Body of pancreas (tissue), 4 donors: ENCODE measurements around the gene SPATS2. TPM values are rescaled to one million over a fixed set of nuclear protein-coding genes. Genes with fewer than 3 reads are reported as not detected.
"Not testable (repeated sequence)": the region's sequence is repeated elsewhere in the genome, so short reads cannot be mapped to it uniquely, and the experiment has no call there.

ENCODE experiments used
- ATAC-seq: fragments of 150-250 bp; one replicate; pipeline ENCODE4 v1.9.1; 2016
- DNase-seq, 4 donors: peaks; one replicate each; pipeline ENCODE4 v3.0.0-alpha.2; 2019
- H3K27ac ChIP-seq, 4 donors: fragments of 200-600 bp; sonication (generic); 1 replicate in 3 of 4; 2 replicates in 1 of 4; pipeline versions ENCODE4 v1.5.1 to v1.6.1; 2016 to 2019; ENCODE audit warnings: mild to moderate bottlenecking in 1 of 4, mixed read lengths in 1 of 4, moderate library complexity in 1 of 4
- H3K27me3 ChIP-seq, 2 donors: fragments of 200-600 bp; sonication (generic); one replicate each; pipeline ENCODE4 v1.6.0; 2016; ENCODE audit warnings: mild to moderate bottlenecking in 1 of 2
- H3K36me3 ChIP-seq, 2 donors: fragments of 200-600 bp; sonication (generic); replicated peaks in 1 of 2; 2 replicates each; pipeline ENCODE4 v1.5.1; 2016; ENCODE audit warnings: low read depth in 2 of 2; ENCODE audit not compliant: insufficient read depth in 1 of 2
- H3K4me1 ChIP-seq: fragments of 200-600 bp; sonication (generic); one replicate; pipeline ENCODE4 v1.6.0; 2016
- H3K4me3 ChIP-seq, 2 donors: fragments of 200-600 bp; sonication (generic); 1 replicate in 1 of 2; 2 replicates in 1 of 2; pipeline ENCODE4 v1.5.1; 2016 to 2019
- H3K9me3 ChIP-seq, 3 donors: fragments of 200-600 bp; sonication (generic); 1 replicate in 2 of 3; 2 replicates in 1 of 3; pipeline ENCODE4 v1.5.1; 2016
- CTCF ChIP-seq, 7 experiments: fragments of 450-650 bp in 4 of 7; fragments of 200-600 bp in 3 of 7; sonication (generic) in 3 of 7; IDR thresholded peaks; one replicate each; pipeline ENCODE4 v1.5.1; 2016 to 2019; ENCODE audit warnings: antibody characterized with exemption in 7 of 7
- POLR2A ChIP-seq, 3 donors: fragments of 450-650 bp; IDR thresholded peaks; one replicate each; pipeline ENCODE4 v1.6.1; 2016; ENCODE audit warnings: antibody characterized with exemption in 3 of 3, mild to moderate bottlenecking in 2 of 3
- WGBS, 2 donors: methylation state at CpG; one replicate each; pipeline ENCODE4 v1.1.5; 2017; 5-methylcytosine and 5-hydroxymethylcytosine counted together
- intact Hi-C: fragments of 100-400 bp; cut with DNase I; formaldehyde crosslinking; loops from one replicate; pipeline ENCODE4 v1.15.1; 2023
- total RNA-seq, 2 donors: library from RNA; depleted of rRNA; stranded (reverse); fragments of >200 nt; gene quantifications; one replicate each; pipeline ENCODE4 v1.1.0, GENCODE V29; 2016

SPATS2 gene
- total RNA-seq, 2 donors from 2014 or later: 10.9 to 17.5 TPM

- Histone ChIP-seq H3K4me3 (no peak overlapping the region), H3K27ac (no peak overlapping the region), H3K4me1 (no peaks in the 10 kb centered on the region), H3K36me3 (no peaks in the 10 kb centered on the region), H3K27me3 (no peaks in the 10 kb centered on the region), H3K9me3 (no peaks in the 10 kb centered on the region)
- no peak for TF ChIP-seq POLR2A (IDR thresholded peaks at IDR 0.05)
- TF ChIP-seq CTCF (IDR thresholded peaks at IDR 0.05): no peak
- ATAC-seq (no peak), DNase-seq (no peak)
- 67 to 79% methylated on average over 1 of the region's 1 CpG for WGBS, 2 donors
- intact Hi-C loops: no loop called here
These were observed 50.3 kb downstream of the SPATS2 start for GRCh38 chr12:49417558-49417957.

- intact Hi-C loops: no loop called here
- Histone ChIP-seq H3K9me3 (no peaks in the 10 kb centered on the region), H3K27ac (no peak overlapping the region), H3K4me3 (no peak overlapping the region), H3K4me1 (no peaks in the 10 kb centered on the region), H3K36me3 (no peaks in the 10 kb centered on the region), H3K27me3 (no peaks in the 10 kb centered on the region)
- DNase-seq (no peak), ATAC-seq (no peak)
- no peak for TF ChIP-seq CTCF (IDR thresholded peaks at IDR 0.05)
- no peak for TF ChIP-seq POLR2A (IDR thresholded peaks at IDR 0.05)
- WGBS, 2 donors: 92 to 97% methylated on average over 4 of the region's 4 CpGs
These were observed 53.3 kb downstream of the SPATS2 start for GRCh38 chr12:49420556-49420955.

- WGBS, 2 donors: 92 to 95% methylated on average over 1 of the region's 1 CpG
- Histone ChIP-seq H3K36me3 (no peaks in the 10 kb centered on the region), H3K4me1 (no peaks in the 10 kb centered on the region), H3K27me3 (no peaks in the 10 kb centered on the region), H3K27ac (no peak overlapping the region), H3K9me3 (no peaks in the 10 kb centered on the region), H3K4me3 (no peak overlapping the region)
- TF ChIP-seq CTCF (IDR thresholded peaks at IDR 0.05) (no peak), POLR2A (IDR thresholded peaks at IDR 0.05) (no peak)
- DNase-seq (no peak), ATAC-seq (no peak)
- intact Hi-C loops: no loop called here
These were observed 54.9 kb downstream of the SPATS2 start for GRCh38 chr12:49422114-49422513.

- no peaks in the 10 kb centered on the region for H3K9me3 ChIP-seq
- WGBS, 2 donors: 88 to 90% methylated on average over 4 of the region's 4 CpGs
- no peak for ATAC-seq
- DNase-seq: no peak
- H3K36me3 ChIP-seq: no peaks in the 10 kb centered on the region
- TF ChIP-seq POLR2A (IDR thresholded peaks at IDR 0.05) (no peak), CTCF (IDR thresholded peaks at IDR 0.05) (no peak)
- no peaks in the 10 kb centered on the region for H3K4me1 ChIP-seq
- H3K27ac ChIP-seq: no peak overlapping the region
- no peak overlapping the region for H3K4me3 ChIP-seq
- intact Hi-C loops: no loop called here
- H3K27me3 ChIP-seq: no peaks in the 10 kb centered on the region
These were observed 61.5 kb downstream of the SPATS2 start for GRCh38 chr12:49428793-49429192.

GRCh38 chr12:49432616-49433015, 65.4 kb downstream of the SPATS2 start:
- no peak overlapping the region for H3K4me3 ChIP-seq
- ATAC-seq (no peak), DNase-seq (no peak)
- H3K27ac ChIP-seq: no peak overlapping the region
- intact Hi-C loops: no loop called here
- no peak for TF ChIP-seq POLR2A (IDR thresholded peaks at IDR 0.05)
- no peak for TF ChIP-seq CTCF (IDR thresholded peaks at IDR 0.05)
- H3K27me3 ChIP-seq: no peaks in the 10 kb centered on the region
- no peaks in the 10 kb centered on the region for H3K36me3 ChIP-seq
- no peaks in the 10 kb centered on the region for H3K9me3 ChIP-seq
- no peaks in the 10 kb centered on the region for H3K4me1 ChIP-seq
- 80 to 97% methylated on average over 2 of the region's 2 CpGs for WGBS, 2 donors

GRCh38 chr12:49436799-49437198, 69.5 kb downstream of the SPATS2 start:
- intact Hi-C loops, DNase-seq, H3K27me3 ChIP-seq, H3K36me3 ChIP-seq, H3K4me3 ChIP-seq, H3K4me1 ChIP-seq, H3K9me3 ChIP-seq, ATAC-seq, H3K27ac ChIP-seq: not testable (repeated sequence)
- 99% methylated on average over 14 of the region's 31 CpGs; no CpG with 5 or more reads in 1 of the 2 donors for WGBS, 2 donors
